A549 (cell line): Measurements from ENCODE around the gene CPA1. TPM values are rescaled to one million over a fixed set of nuclear protein-coding genes. Genes with fewer than 3 reads are reported as not detected.

ENCODE experiments used
- ATAC-seq, 2 experiments: fragments of 200-7000 bp in 1 of 2; fragments of >200 bp in 1 of 2; cut with Nextera tagmentation in 1 of 2; cut with Tn5 transposase in 1 of 2; 3 replicates each; pipeline versions ENCODE4 v1.8.0 to v1.9.1; 2018 to 2020; ENCODE audit warnings: mild to moderate bottlenecking in 1 of 2, moderate library complexity in 1 of 2
- CTCF ChIA-PET: fragments of 300-600 bp; sonication (Branson Sonifier 250); formaldehyde crosslinking; extraction: SDS; loops from one replicate; lab custom pipeline; 2021; ENCODE audit warnings: antibody characterized with exemption, inconsistent platforms; lab: Yijun Ruan, JAX
- POLR2A ChIA-PET: fragments of 350-600 bp; formaldehyde crosslinking; extraction: SDS; loops from one replicate; lab custom pipeline; 2021; ENCODE audit warnings: antibody characterized with exemption, inconsistent platforms; lab: Yijun Ruan, JAX
- DNase-seq, 2 experiments: peaks; one replicate each; pipeline versions ENCODE4 v3.0.0 to v3.0.0-alpha.2; 2011 to 2016; ENCODE audit warnings: low read depth in 1 of 2, low spot score in 1 of 2
- FAIRE-seq: peaks from 2 replicates; lab custom pipeline; 2011; peaks lifted over from hg19 to GRCh38; lab: Jason Lieb, UNC
- H3K27ac ChIP-seq, 2 experiments: fragments of >200 bp; sonication (Bioruptor Twin); formaldehyde crosslinking; 3 replicates each; pipeline ENCODE4 v1.5.1; 2016 to 2017
- H3K4me1 ChIP-seq: fragments of >200 bp; sonication (Bioruptor Twin); formaldehyde crosslinking; 3 replicates; pipeline ENCODE4 v1.6.1; 2016
- H3K4me2 ChIP-seq: fragments of >200 bp; sonication (Bioruptor Twin); formaldehyde crosslinking; 3 replicates; pipeline ENCODE4 v1.6.1; 2016
- H3K4me3 ChIP-seq: fragments of >200 bp; sonication (Bioruptor Twin); formaldehyde crosslinking; 3 replicates; pipeline ENCODE4 v1.5.1; 2016
- H3K9me3 ChIP-seq: fragments of >200 bp; sonication (Bioruptor Twin); formaldehyde crosslinking; 3 replicates; pipeline ENCODE4 v1.6.1; 2016
- BCL3 ChIP-seq: fragments of >200 bp; sonication (Bioruptor Twin); formaldehyde crosslinking; IDR thresholded peaks from 3 replicates; pipeline ENCODE4 v1.6.1; 2016
- E2F6 ChIP-seq: IDR thresholded peaks from 2 replicates; pipeline ENCODE4 v1.6.1; 2012; ENCODE audit warnings: low read depth, borderline replicate concordance
- EP300 ChIP-seq, 2 experiments: fragments of >200 bp; sonication (Bioruptor Twin); formaldehyde crosslinking; IDR thresholded peaks; 2 replicates in 1 of 2; 3 replicates in 1 of 2; pipeline ENCODE4 v1.6.1; 2016 to 2017
- FOXS1 ChIP-seq: fragments of 250-450 bp; sonication (Bioruptor Pico); IDR thresholded peaks from 2 replicates; pipeline ENCODE4 v1.5.0; 2020; ENCODE audit warnings: mild to moderate bottlenecking, moderate library complexity
- HEYL ChIP-seq: fragments of 250-450 bp; sonication (Bioruptor Pico); IDR thresholded peaks from 2 replicates; pipeline ENCODE4 v1.8.0; 2021; ENCODE audit warnings: mild to moderate bottlenecking, moderate library complexity
- JUN ChIP-seq, 2 experiments: fragments of >200 bp; sonication (Bioruptor Twin); formaldehyde crosslinking; IDR thresholded peaks; 2 replicates in 1 of 2; 3 replicates in 1 of 2; pipeline ENCODE4 v1.6.1; 2016 to 2017
- KDM5A ChIP-seq: fragments of 200-600 bp; sonication (generic); IDR thresholded peaks from 2 replicates; pipeline ENCODE4 v1.6.1; 2016; ENCODE audit warnings: antibody characterized with exemption, mild to moderate bottlenecking
- MYC ChIP-seq: IDR thresholded peaks from 2 replicates; pipeline ENCODE4 v1.6.1; 2012; ENCODE audit warnings: mild to moderate bottlenecking, inconsistent platforms, low read length, improper control_type of control experiment, borderline replicate concordance
- NR3C1 ChIP-seq: fragments of >200 bp; sonication (Bioruptor Twin); formaldehyde crosslinking; IDR thresholded peaks from 3 replicates; pipeline ENCODE4 v1.6.1; 2017
- RAD21 ChIP-seq, 2 experiments: fragments of >200 bp in 1 of 2; sonication (Bioruptor Twin) in 1 of 2; formaldehyde crosslinking in 1 of 2; IDR thresholded peaks in 1 of 2; conservative IDR thresholded peaks in 1 of 2; 2 replicates in 1 of 2; 3 replicates in 1 of 2; pipeline ENCODE4 v1.6.1; 2012 to 2018; ENCODE audit warnings: inconsistent platforms in 1 of 2
- RARB ChIP-seq: fragments of 250-450 bp; sonication (Bioruptor Pico); IDR thresholded peaks from 2 replicates; pipeline ENCODE4 v1.8.0; 2021; ENCODE audit warnings: mild to moderate bottlenecking, moderate library complexity
- RCOR1 ChIP-seq: fragments of 150-350 bp; IDR thresholded peaks from 2 replicates; pipeline ENCODE4 v1.6.1; 2014; ENCODE audit warnings: antibody characterized with exemption, low read length, low read depth
- SMC3 ChIP-seq: fragments of >200 bp; sonication (Bioruptor Twin); formaldehyde crosslinking; IDR thresholded peaks from 3 replicates; pipeline ENCODE4 v1.6.1; 2018; ENCODE audit warnings: inconsistent platforms
- TP53 ChIP-seq: fragments of 250-450 bp; sonication (Bioruptor Pico); IDR thresholded peaks from 2 replicates; pipeline ENCODE4 v1.5.0; 2021; ENCODE audit warnings: mild to moderate bottlenecking, moderate library complexity
- WGBS: methylation state at CpG from one replicate; pipeline ENCODE4 v1.1.6; 2017; ENCODE audit errors: missing lambda C conversion rate; 5-methylcytosine and 5-hydroxymethylcytosine counted together
- polyA plus RNA-seq, 4 experiments: library from polyadenylated mRNA; depleted of rRNA in 3 of 4; stranded (reverse); fragments of >200 nt; fragmentation: RNase III in 1 of 4; extraction: RNeasy Plus Mini Kit Qiagen cat#74134 plus additional on column Dnase treatment in 1 of 4; gene quantifications; 2 replicates in 3 of 4; 3 replicates in 1 of 4; pipeline ENCODE4 v1.2.3, GENCODE V29; 2011 to 2017
- TF ChIP-seq, protein P1 (sequence below): fragments of >200 bp; sonication (Bioruptor Twin); formaldehyde crosslinking; IDR thresholded peaks from 2 replicates; pipeline ENCODE4 v1.6.1; 2016

CPA1 gene
- polyA plus RNA-seq, 2 of the 4 experiments (the other 2 are of a cell fraction), result not detected

- TF ChIP-seq RARB (CRISPR knock-in tag), result no peak
Measured at GRCh38 chr7:130400120-130400572, 19.9 kb downstream of the CPA1 start (continued).

DNA sequence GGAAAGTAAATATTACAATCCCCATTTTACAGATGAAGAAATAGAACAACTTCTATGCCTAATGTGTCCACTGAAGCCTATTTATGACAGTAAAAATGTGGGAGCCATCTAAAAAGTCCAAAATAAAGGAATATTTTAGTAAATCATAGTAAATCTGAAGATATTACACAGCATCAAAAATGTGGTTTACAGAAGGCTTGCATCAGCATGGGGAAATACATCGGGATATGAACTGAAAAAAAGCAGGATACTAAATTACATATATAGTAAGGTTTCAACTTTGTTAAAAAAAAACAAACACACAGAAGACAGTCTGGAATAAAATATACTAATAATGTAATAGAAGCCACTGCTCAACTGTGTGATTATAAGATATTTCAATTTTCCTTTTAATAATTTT lies 20.8 kb downstream of the CPA1 start:
- TF ChIP-seq RARB (CRISPR knock-in tag), result no peak
- no peak for TF ChIP-seq TP53 (CRISPR knock-in tag)
- no peak for TF ChIP-seq SMC3
- TF ChIP-seq FOXS1 (CRISPR knock-in tag), result no peak
- ChIA-PET POLR2A (no interaction called here), CTCF (no interaction called here)
- Histone ChIP-seq H3K9me3 (no peaks in the 10 kb centered on the region), H3K4me1 (no peaks in the 10 kb centered on the region), H3K4me3 (no peak overlapping the region), H3K27ac (no peak overlapping the region), H3K4me2 (no peak overlapping the region)
- DNase-seq (no peak), ATAC-seq (no peak), FAIRE-seq (no peak)
- WGBS, result 84% methylated on average over 1 of the region's 1 CpG

DNA sequence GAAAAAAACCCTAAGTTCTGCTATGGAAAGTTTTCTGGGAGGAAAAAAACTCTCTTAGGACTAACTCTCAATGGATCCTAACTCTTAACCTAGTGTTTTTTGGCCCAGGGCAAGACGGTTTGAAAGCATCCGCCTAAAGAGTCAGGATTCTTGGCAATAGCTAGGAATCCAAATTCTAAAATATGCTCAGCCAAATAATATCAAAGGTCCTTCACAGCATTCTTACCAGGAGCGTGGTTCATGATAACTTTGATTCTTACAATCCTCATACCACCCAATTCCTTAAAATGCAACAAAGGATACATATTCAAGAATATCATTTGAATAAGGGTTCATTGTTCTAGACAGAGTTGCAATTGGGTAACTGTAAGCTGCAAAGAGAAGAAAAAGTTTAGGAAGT lies 21.3 kb downstream of the CPA1 start:
- CTCF ChIA-PET, result interaction anchor here (1.2 kb wide), 1 partner anchor 11 kb away, joined by 5 read pairs; no protein-coding TSS in a partner anchor

DNA sequence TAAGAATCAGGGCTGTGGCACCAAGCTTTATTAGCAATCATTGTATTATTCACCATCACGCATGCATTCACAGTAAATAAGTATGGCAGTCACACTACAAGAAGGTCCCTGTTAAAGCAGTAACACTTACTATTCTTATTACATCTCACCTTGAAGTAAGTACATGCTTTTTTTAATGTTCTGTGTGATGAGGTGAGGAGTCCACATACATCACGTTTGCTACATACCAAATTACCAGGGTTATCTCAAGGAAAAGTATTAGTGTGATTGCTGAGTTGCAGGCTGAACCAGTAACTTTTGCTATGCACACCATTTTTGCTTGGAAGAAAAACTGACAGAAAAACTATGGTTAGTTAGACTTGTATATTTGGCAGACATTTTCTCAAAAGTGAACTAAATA lies 24.7 kb downstream of the CPA1 start:
- WGBS, result 68% methylated on average over 2 of the region's 2 CpGs
- Histone ChIP-seq H3K4me2 (no peak overlapping the region), H3K27ac (no peak overlapping the region), H3K9me3 (no peaks in the 10 kb centered on the region), H3K4me1 (no peaks in the 10 kb centered on the region), H3K4me3 (no peak overlapping the region)
- ATAC-seq (no peak), DNase-seq (no peak), FAIRE-seq (no peak)
- CTCF ChIA-PET, result no interaction called here
- POLR2A ChIA-PET, result no interaction called here
- no peak for TF ChIP-seq RAD21 (conservative IDR thresholded peaks at IDR 0.05 in 1 of 2, IDR thresholded peaks at IDR 0.05 in 1 of 2)
- TF ChIP-seq FOXS1 (CRISPR knock-in tag), result no peak
- TF ChIP-seq BCL3, result no peak
- TF ChIP-seq RARB (CRISPR knock-in tag), result no peak
- TF ChIP-seq KDM5A, result no peak
- TF ChIP-seq HEYL (CRISPR knock-in tag), result no peak
- TF ChIP-seq E2F6, result no peak

More for the DNA sequence above, 21.3 kb downstream of the CPA1 start:
- TF ChIP-seq NR3C1 (no peak), E2F6 (no peak), RCOR1 (no peak), SMC3 (no peak), MYC (no peak), EP300 (IDR thresholded peaks at IDR 0.05) (no peak), JUN (IDR thresholded peaks at IDR 0.05) (no peak)
- TF ChIP-seq, protein P1, sequence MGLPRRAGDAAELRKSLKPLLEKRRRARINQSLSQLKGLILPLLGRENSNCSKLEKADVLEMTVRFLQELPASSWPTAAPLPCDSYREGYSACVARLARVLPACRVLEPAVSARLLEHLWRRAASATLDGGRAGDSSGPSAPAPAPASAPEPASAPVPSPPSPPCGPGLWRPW, result no peak
- FAIRE-seq, result no peak
- POLR2A ChIA-PET, result no interaction called here
- no peak for DNase-seq
- no peak overlapping the region for H3K4me3 ChIP-seq
- H3K27ac ChIP-seq, result no peak overlapping the region
- no peaks in the 10 kb centered on the region for H3K4me1 ChIP-seq
- H3K9me3 ChIP-seq, result no peaks in the 10 kb centered on the region
- H3K4me2 ChIP-seq, result no peak overlapping the region
- WGBS, result 97% methylated on average over 3 of the region's 3 CpGs
- no peak for ATAC-seq
